ENCODE results near the gene DNASE1.

DNASE1 gene

GRCh38 chr16:3701531-3701930 is 47.0 kb downstream of the DNASE1 start:
- no peak for DNase-seq

- no peak for DNase-seq
Measured at GRCh38 chr16:3702082-3702481, 47.6 kb downstream of the DNASE1 start.

GRCh38 chr16:3706253-3707012 is 51.9 kb downstream of the DNASE1 start:
- no peak for DNase-seq

Data from kidney glomerular epithelial cell (primary cell).